AG09319 (cell line): ENCODE data around the gene ECT2.

Experiments used
- DNase-seq: peaks from one replicate; pipeline ENCODE4 v3.0.0-alpha.2; 2010; ENCODE audit warnings: low read depth; ENCODE audit errors: extremely low read depth
- TF ChIP-seq, protein P1 (sequence below): IDR thresholded peaks from 2 replicates; pipeline ENCODE4 v1.5.1; 2011; ENCODE audit warnings: low read depth, mild to moderate bottlenecking, inconsistent platforms, low read length, moderate library complexity

Gene ECT2

GRCh38 chr3:172766718-172767405 is 16.3 kb downstream of the ECT2 start:
- TF ChIP-seq, protein P1, sequence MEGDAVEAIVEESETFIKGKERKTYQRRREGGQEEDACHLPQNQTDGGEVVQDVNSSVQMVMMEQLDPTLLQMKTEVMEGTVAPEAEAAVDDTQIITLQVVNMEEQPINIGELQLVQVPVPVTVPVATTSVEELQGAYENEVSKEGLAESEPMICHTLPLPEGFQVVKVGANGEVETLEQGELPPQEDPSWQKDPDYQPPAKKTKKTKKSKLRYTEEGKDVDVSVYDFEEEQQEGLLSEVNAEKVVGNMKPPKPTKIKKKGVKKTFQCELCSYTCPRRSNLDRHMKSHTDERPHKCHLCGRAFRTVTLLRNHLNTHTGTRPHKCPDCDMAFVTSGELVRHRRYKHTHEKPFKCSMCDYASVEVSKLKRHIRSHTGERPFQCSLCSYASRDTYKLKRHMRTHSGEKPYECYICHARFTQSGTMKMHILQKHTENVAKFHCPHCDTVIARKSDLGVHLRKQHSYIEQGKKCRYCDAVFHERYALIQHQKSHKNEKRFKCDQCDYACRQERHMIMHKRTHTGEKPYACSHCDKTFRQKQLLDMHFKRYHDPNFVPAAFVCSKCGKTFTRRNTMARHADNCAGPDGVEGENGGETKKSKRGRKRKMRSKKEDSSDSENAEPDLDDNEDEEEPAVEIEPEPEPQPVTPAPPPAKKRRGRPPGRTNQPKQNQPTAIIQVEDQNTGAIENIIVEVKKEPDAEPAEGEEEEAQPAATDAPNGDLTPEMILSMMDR: no peak
- no peak for DNase-seq

DNA sequence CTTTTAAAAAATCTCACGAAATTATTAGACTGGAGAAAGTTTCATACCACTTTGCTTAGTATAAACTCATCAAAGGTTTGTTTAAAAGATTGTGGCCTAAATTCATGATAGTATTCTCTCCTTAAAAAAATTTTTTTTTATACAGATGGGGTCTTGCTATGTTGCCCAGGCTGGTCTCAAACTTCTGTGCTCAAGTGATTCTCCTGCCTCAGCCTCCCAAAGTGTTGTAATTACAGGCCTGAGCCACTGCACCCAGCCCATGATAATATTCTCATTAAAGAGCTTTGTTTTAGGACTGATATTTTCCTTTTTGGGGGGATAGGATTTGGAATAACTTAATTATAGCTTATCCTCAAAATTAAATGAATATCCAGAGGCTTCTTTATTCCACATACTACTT is 19.9 kb downstream of the ECT2 start:
- DNase-seq: no peak
- TF ChIP-seq, protein P1: no peak

DNA sequence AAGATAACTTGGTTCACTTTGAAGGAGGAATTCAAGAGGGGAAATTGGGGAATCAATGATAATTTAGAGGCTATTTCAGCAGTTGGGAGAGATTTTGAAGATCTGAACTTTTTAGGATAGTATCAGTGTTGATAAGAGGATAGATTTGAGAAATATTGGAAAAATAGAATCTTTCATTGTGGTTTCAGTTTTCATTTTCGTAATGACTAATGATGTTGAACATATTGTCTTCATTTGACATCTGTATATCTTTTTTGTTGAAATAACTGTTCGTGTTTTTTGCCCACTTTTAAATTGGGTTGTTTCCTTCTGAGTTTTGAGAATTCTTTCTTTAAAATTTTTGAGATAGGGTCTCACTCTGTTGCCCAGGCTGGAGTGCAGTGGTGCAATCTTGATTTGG is 21.1 kb downstream of the ECT2 start:
- TF ChIP-seq, protein P1: no peak
- DNase-seq: no peak

- DNase-seq: peak; percentile 11
- TF ChIP-seq, protein P1: no peak
Measured at GRCh38 chr3:172776049-172776717, 25.7 kb downstream of the ECT2 start.

DNA sequence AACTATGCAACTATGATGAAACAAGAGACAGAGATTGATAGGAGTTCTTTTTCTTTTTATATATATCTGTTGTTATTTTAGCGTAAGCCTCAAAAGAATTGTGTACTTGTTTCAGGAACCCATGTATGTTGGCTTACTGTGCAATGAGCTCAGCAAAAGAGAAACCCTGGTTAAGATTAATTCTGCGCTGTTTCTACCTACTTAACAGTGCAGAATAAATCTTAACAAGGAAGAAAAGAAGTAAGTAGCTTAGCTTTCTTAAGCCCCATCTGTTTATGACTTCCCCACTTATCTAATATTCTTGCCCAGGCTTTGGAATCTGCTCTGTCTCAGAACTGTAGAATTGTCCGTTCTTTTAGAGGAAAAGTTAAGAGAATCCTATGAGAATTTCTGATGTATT is 27.4 kb downstream of the ECT2 start:
- TF ChIP-seq, protein P1: no peak
- no peak for DNase-seq

DNA sequence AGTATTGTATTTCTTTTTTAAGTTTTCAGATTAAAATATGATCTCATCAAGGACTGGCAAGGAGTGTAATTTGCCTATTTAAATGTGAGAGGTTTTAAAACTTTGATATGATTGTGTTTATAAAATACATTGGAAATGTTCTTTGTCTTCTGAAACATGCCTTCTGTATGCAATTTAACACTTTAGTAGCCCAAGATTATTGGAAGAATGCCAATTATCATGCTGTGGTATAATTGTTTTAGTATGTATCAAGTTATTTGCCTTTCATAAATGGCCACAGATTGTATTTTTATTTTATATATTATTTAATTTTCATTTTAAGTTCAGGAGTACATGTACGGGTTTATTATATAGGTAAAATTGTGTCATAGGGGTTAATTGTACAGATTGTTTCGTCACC is 31.7 kb downstream of the ECT2 start:
- no peak for DNase-seq
- TF ChIP-seq, protein P1: no peak

- DNase-seq: no peak
- TF ChIP-seq, protein P1: no peak
Measured at GRCh38 chr3:172786036-172786435, 35.5 kb downstream of the ECT2 start.
